T-helper 2 cell treated with Interferon-gamma antibody and Interleukin-4, amounts not matched to agents 5 μg/mL and 100 μg/mL, for 36 hours (primary cell): ENCODE data around the gene TPTE.
"Not testable (repeated sequence)": the region's sequence is repeated elsewhere in the genome, so short reads cannot be mapped to it uniquely, and the experiment has no call there.

Experiments
- DNase-seq: peaks from one replicate; pipeline ENCODE4 v3.0.0; 2021; ENCODE audit warnings: low spot score
- H3K27ac Mint-ChIP-seq: one replicate; pipeline ENCODE4 v1.8.0; 2021; ENCODE audit warnings: mild to moderate bottlenecking, mixed read lengths
- H3K27me3 Mint-ChIP-seq: one replicate; pipeline ENCODE4 v1.8.0; 2021; ENCODE audit warnings: low read depth, mixed read lengths
- H3K36me3 Mint-ChIP-seq: one replicate; pipeline ENCODE4 v1.8.0; 2021; ENCODE audit warnings: low read depth, mixed read lengths
- H3K4me1 Mint-ChIP-seq: one replicate; pipeline ENCODE4 v1.8.0; 2021; ENCODE audit warnings: low read depth, mixed read lengths
- H3K4me3 Mint-ChIP-seq: one replicate; pipeline ENCODE4 v1.8.0; 2022; ENCODE audit warnings: mild to moderate bottlenecking, moderate library complexity, mixed read lengths
- H3K9me3 Mint-ChIP-seq: one replicate; pipeline ENCODE4 v1.8.0; 2021; ENCODE audit warnings: mixed read lengths

The TPTE gene

GRCh38 chr21:10639746-10640145 is 118.4 kb downstream of the TPTE start:
- H3K4me3 Mint-ChIP-seq, H3K36me3 Mint-ChIP-seq: not testable (repeated sequence)

GRCh38 chr21:10640446-10640845 is 119.1 kb downstream of the TPTE start:
- Mint-ChIP-seq H3K27ac (no peak overlapping the region), H3K4me3 (no peak overlapping the region), H3K27me3 (no peaks in the 10 kb centered on the region), H3K9me3 (no peaks in the 10 kb centered on the region), H3K36me3 (no peaks in the 10 kb centered on the region), H3K4me1 (no peaks in the 10 kb centered on the region)
- no peak for DNase-seq

More at GRCh38 chr21:10639746-10640145, 118.4 kb downstream of the TPTE start:
- not testable (repeated sequence) for H3K27ac Mint-ChIP-seq, DNase-seq, H3K9me3 Mint-ChIP-seq, H3K27me3 Mint-ChIP-seq, H3K4me1 Mint-ChIP-seq

GRCh38 chr21:10641107-10641506 is 119.7 kb downstream of the TPTE start:
- no peak for DNase-seq
- no peaks in the 10 kb centered on the region for H3K27me3 Mint-ChIP-seq
- H3K27ac Mint-ChIP-seq: no peak overlapping the region
- H3K4me1 Mint-ChIP-seq: no peaks in the 10 kb centered on the region
- no peak overlapping the region for H3K4me3 Mint-ChIP-seq
- H3K9me3 Mint-ChIP-seq: no peaks in the 10 kb centered on the region
- H3K36me3 Mint-ChIP-seq: no peaks in the 10 kb centered on the region

- H3K27ac Mint-ChIP-seq, DNase-seq, H3K27me3 Mint-ChIP-seq, H3K4me3 Mint-ChIP-seq, H3K4me1 Mint-ChIP-seq, H3K36me3 Mint-ChIP-seq: not testable (repeated sequence)
- peaks cover 22% of the 10 kb centered on the region for H3K9me3 Mint-ChIP-seq
Measured at GRCh38 chr21:10645667-10646066, 124.3 kb downstream of the TPTE start.

GRCh38 chr21:10649350-10650149 is 128.2 kb downstream of the TPTE start:
- H3K4me1 Mint-ChIP-seq, H3K36me3 Mint-ChIP-seq, DNase-seq: not testable (repeated sequence)

GRCh38 chr21:10650297-10650696 is 128.9 kb downstream of the TPTE start:
- H3K27ac Mint-ChIP-seq, H3K36me3 Mint-ChIP-seq, H3K4me1 Mint-ChIP-seq, DNase-seq, H3K27me3 Mint-ChIP-seq, H3K4me3 Mint-ChIP-seq: not testable (repeated sequence)
- H3K9me3 Mint-ChIP-seq: peaks cover 22% of the 10 kb centered on the region

More at GRCh38 chr21:10649350-10650149, 128.2 kb downstream of the TPTE start:
- H3K9me3 Mint-ChIP-seq: peaks cover 22% of the 10 kb centered on the region
- H3K27ac Mint-ChIP-seq, H3K4me3 Mint-ChIP-seq, H3K27me3 Mint-ChIP-seq: not testable (repeated sequence)
